Left renal cortex interstitium (tissue), 4 donors: ENCODE results near the gene DNAH17. TPM values are rescaled to one million over a fixed set of nuclear protein-coding genes. Genes with fewer than 3 reads are reported as not detected.

ENCODE experiments used
- DNase-seq, 4 donors: peaks; one replicate each; pipeline ENCODE4 v3.0.0-alpha.2; 2013; ENCODE audit warnings: low read depth in 4 of 4, low spot score in 2 of 4, missing footprints in 1 of 4
- polyA plus RNA-seq, 4 donors: library from polyadenylated mRNA; unstranded; fragments of 120-200 nt; gene quantifications; one replicate each; pipeline ENCODE4 v1.2.1, GENCODE V29; 2013; ENCODE audit not compliant: insufficient read length in 4 of 4

The DNAH17 gene
- polyA plus RNA-seq, 4 donors: 1.3 to 4.3 (median 2.8) TPM

DNA sequence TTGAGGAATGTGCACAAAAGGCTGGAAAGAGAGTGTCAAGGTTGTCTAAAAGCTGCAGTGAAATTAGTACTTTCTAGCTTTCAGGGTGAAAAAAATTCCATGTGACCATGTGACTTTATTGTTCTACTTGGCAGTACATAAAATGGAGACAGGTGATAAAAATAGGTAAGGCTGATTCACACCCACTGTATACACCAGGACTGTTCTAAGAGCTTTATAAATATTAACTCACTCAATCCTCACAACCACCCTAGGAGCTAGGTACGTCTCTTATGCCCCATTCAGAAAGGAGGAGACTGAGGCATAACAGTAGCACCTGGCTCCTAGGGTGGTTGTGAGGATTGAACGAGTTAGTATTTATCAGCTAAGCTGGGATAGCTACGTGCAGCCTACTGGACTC lies 28.2 kb upstream of the DNAH17 start:
- no peak for DNase-seq

DNA sequence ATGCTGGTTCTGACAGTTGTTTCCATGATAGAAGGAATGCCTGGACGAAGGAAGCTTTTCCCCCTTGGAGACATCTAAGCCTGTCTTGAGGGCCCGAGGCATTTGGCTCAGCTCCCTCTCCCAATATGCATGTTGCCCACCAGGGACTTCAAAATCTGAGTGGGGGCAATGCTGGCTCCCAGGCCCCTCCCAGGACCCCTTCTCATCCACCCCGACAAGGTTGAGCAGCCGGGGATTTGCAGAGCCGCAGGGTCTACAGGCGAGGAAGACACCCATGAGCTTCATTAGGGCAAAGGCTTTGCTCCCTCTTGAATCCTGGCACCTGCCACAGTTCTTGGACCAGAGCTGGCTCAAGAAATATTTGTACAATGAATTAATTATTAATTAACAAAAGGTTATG lies 25.1 kb upstream of the DNAH17 start:
- no peak for DNase-seq

DNA sequence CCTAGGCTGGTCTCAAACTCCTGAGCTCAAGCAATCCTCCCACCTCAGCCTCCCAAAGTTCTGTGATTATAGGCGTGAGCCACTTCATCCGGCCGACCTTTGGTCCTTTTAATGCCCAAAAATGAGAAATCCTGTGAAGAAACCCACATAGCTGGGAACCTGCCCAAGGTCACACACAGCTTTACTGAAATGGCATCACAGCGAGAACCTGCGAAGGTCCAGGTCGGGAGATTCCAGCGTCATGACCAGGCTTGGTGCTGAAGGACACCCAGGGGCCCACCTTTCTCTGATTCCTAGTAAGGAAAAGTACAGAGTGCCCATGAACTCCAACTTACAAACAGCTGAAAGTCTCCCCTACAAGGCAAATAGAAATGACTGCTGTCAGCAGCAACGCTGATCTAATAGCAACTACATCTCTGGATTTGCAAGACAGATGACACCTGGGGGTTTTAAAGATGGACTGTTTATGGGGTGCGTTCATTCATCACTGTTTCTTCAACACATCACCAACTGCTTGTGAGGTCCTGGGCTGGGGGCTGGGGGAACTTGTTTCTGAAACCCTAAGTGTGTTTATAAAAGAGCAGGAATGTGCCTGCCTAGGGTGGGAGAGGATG lies 24.5 kb upstream of the DNAH17 start:
- DNase-seq: no peak

DNA sequence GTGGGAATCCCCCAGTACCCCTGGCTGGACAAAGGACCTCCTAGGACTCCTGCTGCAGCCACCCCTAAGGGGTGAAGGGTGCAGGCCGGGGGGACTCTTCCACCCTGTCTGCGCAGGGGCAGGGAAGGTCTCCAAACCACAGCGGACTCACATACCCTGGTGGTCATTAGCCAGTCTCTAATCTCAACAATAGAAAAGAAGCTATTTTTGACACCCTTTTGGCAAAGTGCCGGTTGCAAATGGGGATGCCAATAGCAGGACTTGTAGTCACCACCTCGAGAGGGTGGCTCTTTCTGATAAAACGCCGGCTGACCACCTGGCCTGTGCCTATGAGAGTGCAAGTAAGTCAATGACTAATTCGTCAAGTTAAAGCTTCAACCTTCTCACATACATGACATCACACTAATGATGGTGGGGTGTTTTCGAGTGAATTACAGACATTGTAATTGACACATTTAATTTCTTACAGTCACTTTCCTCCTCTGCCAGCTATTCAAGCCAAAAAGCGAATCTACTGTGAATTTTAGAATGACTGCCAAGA lies 23.1 kb upstream of the DNAH17 start:
- DNase-seq: no peak

DNA sequence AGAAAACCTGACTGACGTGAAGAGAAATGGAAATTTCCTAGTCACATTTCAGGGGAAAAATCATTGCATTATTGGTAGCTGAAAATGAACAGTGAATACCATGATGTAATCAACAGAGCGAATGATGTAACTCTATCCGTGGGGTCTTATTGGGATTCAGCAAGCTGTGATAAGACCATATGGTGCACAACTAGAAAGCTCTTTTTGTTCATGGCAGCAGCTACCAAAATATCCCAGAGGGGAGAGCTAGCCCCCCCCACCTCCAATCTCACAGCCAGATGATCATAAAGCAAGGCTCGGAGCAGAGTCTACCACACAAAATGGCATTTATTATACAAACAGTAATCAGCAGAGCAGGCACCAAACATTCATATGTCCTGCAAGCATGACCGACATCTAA lies 22.2 kb upstream of the DNAH17 start:
- no peak for DNase-seq

DNA sequence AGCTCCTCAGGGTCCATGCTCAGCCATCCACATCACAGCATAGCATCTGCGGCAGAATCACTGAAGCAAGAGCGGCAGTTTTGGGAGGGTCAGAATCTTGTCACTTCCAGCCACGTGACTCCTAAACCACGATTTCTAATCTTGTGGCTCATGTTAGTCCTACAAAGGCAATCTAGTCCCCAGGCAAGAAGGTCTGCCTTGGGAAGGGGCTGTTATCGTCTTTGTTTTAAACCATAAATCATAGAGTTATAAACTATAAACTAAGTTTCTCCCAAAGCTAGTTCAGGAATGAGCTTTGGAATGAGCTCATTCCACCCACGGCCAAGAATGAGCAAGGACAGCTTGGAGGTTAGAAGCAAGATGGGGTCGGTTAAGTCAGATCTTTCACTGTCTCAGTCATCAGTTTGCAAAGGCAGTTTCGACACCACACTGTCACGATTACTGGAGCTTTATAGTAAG lies 20.8 kb upstream of the DNAH17 start:
- no peak for DNase-seq

DNA sequence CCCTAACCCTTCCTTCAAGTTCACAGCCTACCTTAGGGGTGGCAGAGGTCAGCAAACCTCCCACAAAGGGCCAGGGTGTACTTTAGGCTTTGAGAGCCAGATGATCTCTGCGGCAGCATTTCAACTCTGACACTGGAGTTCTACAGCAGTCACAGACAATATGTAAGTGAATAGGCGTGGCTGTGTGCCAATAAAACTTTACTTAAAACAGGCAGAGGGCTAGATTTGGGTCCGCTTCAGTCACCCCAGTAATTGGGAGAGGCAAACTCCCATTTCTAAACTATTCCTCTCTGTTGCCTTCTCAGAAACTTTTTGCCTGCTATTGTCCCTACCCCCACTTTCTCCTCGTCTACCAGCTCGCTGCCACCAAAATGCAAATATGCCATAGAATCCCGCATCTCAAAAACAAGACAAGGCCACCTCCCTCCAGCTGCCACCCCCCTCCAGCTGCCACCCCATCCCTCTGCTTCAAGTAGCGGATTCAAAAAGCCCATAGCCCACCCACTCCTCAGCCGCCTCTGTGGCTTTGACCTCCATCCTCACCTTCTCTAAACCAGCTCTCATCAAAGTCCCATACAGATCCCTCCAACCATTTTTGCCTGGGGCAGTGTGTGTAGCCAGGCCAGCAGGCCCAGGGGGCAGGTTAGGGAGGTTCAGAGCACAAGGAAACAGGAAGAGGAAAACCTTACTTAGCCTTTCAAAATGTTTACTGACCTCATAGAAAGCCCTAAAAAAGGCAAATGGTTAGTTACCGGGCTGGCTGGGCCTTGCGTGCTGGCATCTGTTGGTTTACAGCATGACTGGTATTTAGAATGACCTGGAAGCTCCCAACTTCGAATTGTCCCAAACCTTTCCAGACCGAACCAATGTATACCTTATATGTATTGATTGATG lies 19.9 kb upstream of the DNAH17 start:
- no peak for DNase-seq

DNA sequence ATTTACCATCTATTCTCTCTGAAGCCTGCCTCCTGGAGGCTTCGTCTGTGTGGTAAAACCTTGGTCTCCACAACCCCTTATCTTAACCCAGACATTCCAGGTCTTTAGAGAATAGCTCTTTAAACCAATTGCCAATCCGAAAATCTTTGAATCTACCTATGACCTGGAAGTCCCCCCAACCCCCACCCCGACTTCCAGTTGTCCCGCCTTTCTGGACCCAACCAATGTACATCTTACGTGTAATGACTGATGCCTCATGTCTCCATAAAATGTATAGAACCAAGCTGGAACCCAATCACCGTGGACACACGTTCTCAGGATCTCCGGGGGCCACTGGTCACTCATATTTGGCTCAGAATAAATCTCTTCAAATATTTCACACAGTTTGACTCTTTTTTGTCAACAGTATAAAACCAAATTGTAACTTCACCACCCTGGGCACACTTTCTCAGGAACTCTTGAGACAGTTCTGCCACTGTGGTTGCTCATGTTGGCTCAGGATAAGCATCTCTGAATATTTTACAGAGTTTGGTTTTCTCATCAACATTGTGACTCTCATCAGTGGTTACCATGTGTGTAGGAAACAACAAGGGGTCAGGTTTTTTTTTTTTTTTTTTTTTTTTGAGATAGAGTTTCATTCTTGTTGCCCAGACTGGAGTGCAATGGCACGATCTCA lies 18.1 kb upstream of the DNAH17 start:
- DNase-seq: no peak

DNA sequence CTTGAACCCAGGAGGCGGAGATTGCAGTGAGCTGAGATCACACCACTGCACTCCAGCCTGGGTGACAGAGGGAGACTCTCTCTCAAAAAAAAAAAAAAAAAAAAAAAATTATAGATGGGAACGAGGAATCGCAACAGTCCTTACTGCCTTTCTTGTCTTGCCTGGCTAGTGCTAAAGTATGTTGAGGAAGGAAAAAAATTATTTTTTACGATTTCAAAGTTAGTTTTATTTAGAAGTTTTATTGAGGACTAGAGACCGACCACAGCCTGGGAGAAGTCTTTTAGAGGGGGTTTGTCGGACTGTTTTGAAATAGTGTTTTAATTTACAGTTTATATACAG lies 15.8 kb upstream of the DNAH17 start:
- DNase-seq: no peak

DNA sequence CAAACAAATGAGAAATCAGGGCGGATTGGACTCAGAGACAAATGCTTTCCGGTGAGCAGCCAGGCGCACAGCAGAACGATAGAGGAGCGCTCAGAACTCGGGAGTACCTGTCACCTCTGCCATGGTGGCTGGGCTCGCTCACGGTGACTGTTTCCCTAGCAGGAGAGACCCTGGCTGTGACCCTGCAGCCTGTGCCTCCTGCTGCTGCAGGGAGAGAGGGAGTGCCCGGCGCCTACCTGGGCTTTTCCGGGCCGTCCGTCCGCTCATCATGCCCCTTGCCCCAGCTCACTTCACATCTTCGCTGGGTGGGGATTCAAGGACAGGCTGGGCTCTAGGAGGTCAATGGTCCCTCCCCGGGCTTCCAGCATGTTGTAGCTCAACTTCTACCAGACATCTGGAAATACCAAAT lies 14.1 kb upstream of the DNAH17 start:
- no peak for DNase-seq

DNA sequence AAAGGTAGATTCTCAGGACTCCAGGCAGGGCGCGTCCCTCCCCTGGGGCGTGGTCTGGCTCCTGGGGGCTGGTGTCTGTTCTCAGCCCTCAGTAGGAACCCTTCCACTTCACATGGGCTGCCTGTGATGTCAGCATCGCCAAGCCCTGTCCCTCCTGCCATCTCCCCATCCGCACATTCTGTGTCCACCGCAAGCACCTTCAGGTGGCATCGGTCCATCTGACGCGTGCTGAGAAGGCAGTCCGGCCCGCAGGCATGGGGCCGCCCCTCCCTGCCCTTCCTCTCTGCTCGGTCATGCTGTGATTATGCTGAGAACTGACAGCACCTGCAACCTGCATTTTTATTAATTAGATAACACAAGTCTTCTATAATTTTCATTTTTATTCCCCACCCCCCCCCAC lies 12.7 kb upstream of the DNAH17 start:
- DNase-seq: no peak

DNA sequence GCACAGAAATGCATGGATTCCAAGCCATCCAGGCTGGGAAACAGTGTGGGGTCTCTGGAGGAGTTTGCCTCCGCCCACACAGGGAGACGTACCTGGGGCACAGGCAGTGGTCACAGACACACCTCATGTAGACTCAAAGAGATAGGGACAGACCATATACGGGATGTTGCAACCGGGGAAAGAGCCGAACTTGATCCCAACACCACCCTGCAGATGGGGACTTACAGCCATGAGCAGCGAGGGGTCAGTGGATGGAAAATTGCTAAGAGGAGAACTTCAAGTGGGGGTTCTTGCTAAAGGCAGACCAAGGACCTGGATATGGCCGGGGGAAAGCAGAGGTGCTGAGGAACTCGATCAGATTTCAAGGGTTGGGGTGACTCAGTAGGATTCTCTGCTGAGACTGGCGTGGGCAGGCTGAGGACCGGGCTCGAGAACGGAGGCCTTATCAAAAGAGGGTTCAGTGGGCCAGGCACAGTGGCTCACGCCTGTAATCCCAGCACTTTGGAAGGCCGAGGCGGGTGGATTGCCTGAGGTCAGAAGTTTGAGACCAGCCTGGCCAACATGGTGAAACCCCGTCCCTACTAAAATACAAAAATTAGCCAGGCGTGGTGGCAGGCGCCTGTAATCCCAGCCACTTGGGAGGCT lies 12.0 kb upstream of the DNAH17 start:
- DNase-seq: no peak

DNA sequence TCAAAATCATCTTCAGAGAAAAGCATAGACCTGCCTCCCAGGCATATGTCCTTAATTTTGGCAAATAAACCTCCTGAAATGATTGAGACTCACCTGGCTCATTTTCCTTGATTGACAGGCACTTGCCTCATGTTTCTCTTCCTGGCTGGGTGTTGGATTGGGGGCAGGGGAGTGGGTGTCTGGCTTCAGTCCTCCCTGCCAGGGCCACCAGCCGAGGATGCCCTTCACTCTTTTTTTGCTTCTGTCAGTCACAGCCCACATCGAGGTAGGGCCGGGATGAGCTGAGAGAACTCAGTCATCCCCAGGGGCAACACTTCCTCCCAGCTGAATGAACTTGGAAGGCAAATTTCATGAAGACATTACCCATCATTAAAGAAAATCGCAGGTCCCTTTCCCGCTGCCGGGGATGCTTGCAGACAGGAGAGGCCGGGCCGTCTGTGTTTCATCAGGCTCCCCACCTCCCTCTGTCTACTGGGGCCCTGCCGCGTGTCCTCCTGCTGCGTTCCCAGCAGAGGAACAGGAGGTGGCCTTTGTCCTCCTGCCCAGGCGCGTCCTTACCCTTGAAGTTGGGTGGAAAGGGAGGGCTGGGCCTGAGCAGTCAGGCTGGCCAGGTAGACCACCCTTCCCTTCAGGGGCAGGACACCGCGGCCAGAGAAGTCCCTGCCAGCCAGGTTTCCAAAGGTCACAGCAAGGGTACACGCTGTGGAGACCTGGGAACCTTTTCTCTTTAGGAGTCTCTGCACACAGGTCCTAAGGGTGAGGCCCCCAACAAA lies 11.2 kb upstream of the DNAH17 start:
- no peak for DNase-seq

DNA sequence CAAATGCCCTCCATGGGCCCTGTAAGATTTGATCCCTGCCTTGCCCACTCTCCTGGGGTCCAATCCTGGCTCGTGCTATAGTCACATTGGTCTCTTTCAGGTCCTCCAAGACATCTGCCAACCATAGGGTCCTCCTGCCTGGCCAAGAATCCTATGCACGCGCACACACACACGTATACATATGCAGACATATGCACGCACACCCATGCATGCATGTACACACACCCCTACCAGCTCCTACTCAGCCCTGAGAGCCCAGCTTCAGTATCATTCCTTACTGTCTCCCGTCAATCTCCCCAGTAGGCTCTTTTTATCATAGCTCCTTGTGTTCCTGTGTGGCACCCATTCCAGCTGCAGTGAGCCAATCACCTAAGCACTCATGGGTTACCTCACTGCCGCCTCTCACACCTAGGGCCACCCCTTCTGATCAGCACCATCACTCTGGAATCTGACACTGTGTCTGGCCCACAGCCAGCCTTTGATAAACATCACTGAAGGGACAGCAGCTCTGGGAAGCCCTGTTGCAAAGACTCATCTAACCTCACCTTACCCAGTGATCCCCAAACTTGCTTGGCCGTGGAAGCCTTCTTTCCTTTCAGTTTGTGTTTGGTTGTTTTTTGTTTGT lies 7.9 kb upstream of the DNAH17 start:
- DNase-seq: no peak

DNA sequence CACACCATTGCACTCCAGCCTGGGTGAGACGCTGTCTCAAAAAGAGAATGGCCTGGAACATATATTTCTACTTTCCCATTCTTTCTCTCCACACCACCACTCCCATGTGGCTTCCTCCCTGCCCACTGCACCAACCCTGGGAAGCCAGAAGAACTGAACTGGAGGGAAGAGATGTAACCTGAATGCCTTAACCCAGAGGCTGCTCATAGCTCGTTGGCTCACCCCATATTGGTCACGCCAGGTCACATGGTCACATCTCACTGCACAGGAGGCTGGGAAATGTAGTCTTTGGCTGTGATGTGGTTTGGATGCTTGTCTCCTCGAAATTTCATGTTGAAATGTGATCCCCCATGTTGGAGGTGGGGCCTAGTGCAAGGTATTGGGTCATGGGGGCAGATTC lies 5.9 kb upstream of the DNAH17 start:
- no peak for DNase-seq

DNA sequence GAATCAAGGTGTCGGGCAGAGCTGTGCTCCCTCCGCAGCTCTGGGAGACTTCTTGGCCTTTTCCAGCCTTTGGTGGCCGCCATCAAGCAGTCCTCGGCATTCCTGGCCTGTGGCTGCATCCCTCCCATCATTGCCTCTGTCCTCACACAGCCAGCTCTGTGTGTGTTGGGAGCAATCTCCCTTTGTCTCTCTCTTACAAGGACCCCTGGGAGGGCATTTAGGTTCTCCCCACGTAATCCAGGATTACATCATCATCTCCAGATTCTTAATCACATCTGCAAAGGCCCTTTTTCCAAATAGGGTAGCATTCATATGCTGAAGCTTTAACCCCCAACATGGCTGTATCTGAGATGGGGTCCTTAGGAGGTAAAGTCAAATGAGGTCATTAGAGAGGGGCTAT lies 4.1 kb upstream of the DNAH17 start:
- DNase-seq: no peak

DNA sequence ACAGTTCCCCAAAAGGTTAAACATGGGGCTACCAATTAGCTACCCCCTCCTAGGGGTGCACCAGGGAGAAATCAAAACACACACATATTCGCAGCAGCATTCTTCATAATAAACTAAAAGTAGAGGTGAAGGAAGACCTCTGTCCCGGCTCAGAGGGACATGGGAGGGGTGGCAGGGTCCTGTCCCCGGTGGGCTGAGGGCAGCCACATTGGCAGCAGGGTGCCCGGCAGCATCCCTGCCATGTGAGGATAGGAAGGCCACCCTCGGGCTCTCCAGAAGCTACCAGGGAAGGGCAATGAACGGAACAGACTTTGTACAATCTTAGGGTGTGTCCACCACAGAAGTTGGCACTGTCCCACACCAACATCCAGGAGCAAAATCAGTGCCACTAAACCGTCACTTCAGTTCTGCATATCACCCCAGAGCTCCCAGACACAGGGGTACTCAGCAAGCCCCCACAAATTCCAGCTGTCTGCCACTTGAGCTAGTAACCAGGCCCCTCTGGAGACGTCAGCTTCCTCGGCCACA lies 3.1 kb upstream of the DNAH17 start:
- no peak for DNase-seq

DNA sequence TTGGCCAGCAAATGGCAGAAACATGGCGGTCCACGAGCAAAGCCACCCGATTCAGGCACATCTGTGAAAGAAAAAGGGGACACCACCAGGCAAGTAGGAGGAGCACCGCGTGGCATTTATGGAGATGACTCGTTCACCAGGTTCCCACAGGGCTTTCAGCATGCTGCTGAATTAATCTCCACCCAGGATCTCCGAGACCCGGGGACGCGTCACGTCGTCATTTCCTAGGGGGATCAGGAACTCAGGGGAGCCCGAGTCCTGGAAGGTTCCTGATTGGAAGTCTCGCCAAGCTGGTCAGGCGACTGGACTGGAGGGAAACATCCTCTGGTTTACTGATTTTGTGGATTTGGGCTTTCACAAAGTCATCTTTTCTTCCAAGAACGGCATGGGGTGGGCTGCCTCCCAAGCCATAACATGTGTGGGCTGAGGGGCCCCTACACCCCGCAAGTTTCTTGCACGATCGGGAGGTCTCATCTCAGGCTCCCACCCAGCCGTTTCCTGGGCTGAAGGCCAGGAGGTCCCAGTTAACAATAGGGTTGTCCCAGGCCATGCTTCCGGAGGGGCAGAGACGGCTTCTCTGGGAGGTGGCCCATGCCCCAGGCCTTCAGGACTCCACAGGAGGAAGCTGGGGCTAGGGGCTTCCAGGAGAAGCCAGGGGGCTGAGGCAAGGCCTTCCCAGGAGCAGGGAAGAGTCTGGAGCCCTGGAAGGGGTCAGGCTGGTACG lies 645 bp downstream of the DNAH17 start:
- DNase-seq: no peak

DNA sequence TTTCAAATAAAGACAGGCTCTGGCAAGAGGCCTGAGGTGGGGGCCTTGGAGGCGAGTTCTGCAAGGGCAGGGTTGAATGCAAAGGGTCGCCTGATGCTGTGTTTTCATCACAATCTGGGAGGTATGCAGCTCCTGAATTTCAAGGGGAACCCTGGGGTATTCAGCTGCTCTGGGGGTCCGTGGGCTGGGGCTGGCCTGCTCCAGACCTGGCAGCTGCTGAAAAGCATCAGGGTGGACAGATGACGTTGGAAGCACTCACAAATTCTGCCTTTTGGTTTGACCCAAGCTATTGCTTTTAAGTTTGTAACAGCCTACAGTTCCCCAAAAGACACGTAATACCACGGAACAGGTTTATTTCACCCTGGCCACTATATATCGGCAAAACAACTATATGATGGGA lies 1.3 kb downstream of the DNAH17 start:
- no peak for DNase-seq
